Right renal pelvis (tissue), 4 donors: Measurements from ENCODE around the gene LRRC8A. TPM values are rescaled to one million over a fixed set of nuclear protein-coding genes. Genes with fewer than 3 reads are reported as not detected.
"Not testable (repeated sequence)": the region's sequence is repeated elsewhere in the genome, so short reads cannot be mapped to it uniquely, and the experiment has no call there.

Source experiments
- DNase-seq, 4 donors: peaks; one replicate each; pipeline ENCODE4 v3.0.0-alpha.2; 2013; ENCODE audit warnings: low read depth in 4 of 4, low spot score in 3 of 4, missing footprints in 1 of 4
- polyA plus RNA-seq, 4 donors: library from polyadenylated mRNA; unstranded; fragments of 120-200 nt; gene quantifications; one replicate each; pipeline ENCODE4 v1.2.1, GENCODE V29; 2013; ENCODE audit not compliant: insufficient read length in 4 of 4

The LRRC8A gene
- polyA plus RNA-seq, 4 donors = 29.5 to 34.3 (median 30.6) TPM

DNA sequence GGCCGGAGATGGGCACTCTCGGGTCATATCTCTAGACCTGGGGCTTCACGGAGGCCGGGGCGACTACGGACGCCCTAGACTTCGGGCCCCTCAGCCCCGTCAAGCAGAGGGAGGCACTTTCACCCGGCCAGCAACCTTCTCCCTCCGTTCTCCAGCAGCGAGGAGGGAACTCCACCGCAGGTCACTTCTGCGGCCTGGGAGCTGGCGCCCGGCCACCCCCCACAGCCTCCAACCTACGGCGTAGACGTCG lies 65.3 kb downstream of the LRRC8A start:
- no peak for DNase-seq

- peak; percentile 88 to 92 (median 90) for DNase-seq
Measured at GRCh38 chr9:128947527-128948301, 65.8 kb downstream of the LRRC8A start, which contains the start of the genes DOLK and NUP188. TSS of gene DOLK (minus strand) at chr9:128947603. CDS start at chr9:128947303, 300 bp downstream. TSS of gene NUP188 (plus strand) at chr9:128947699. CDS start at chr9:128947720, 21 bp downstream.

DNA sequence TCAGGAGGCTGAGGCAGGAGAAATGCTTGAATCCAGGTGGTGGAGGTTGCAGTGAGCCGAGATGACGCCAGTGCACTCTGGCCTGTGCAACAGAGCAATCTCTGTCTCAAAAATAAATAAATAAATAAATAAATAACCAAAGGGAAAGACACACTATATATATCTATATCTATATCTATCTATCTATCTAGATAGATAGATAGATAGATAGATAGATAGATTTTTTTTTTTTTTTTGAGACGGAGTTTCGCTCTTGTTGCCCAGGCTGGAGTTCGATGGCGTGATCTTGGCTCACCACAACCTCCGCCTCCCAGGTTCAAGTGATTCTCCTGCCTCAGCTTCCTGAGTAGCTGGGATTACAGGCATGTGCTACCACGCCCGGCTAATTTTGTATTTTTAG lies 79.5 kb downstream of the LRRC8A start:
- not testable (repeated sequence) for DNase-seq

Other genes with a start within 250 kb of the LRRC8A start
- 10 to 100 TPM; 58.6 to 88.6 (median 64.9) TPM for gene DYNC2I2, start 225.3 kb upstream of the LRRC8A start, polyA plus RNA-seq
- gene SET, start 192.9 kb upstream of the LRRC8A start, polyA plus RNA-seq = 100 to 1,000 TPM; 586 to 729 (median 699) TPM
- 10 to 100 TPM in 3 of 4 donors, 1 to 10 TPM in 1; 8.1 to 12.6 (median 10.2) TPM for gene PKN3, start 179.6 kb upstream of the LRRC8A start, polyA plus RNA-seq
- gene ZDHHC12, start 158.0 kb upstream of the LRRC8A start, polyA plus RNA-seq = 10 to 100 TPM; 17.0 to 25.1 (median 17.7) TPM
- gene ZER1, start 110.2 kb upstream of the LRRC8A start, polyA plus RNA-seq = 10 to 100 TPM; 31.7 to 42.6 (median 34.2) TPM
- gene TBC1D13, start 94.9 kb upstream of the LRRC8A start, polyA plus RNA-seq = 10 to 100 TPM; 36.0 to 43.5 (median 41.0) TPM
- gene ENDOG, start 63.6 kb upstream of the LRRC8A start, polyA plus RNA-seq = 10 to 100 TPM in 1 of 4 donors, 1 to 10 TPM in 3; 7.0 to 16.1 (median 8.4) TPM
- 10 to 100 TPM; 40.3 to 48.7 (median 43.0) TPM for gene SPOUT1, start 52.3 kb upstream of the LRRC8A start, polyA plus RNA-seq
- 10 to 100 TPM; 21.6 to 23.6 (median 22.5) TPM for gene KYAT1, start 183 bp upstream of the LRRC8A start, polyA plus RNA-seq
- gene PHYHD1, start 38.8 kb downstream of the LRRC8A start, polyA plus RNA-seq = 10 to 100 TPM; 58.8 to 61.6 (median 59.6) TPM
- gene DOLK, start 65.5 kb downstream of the LRRC8A start, polyA plus RNA-seq = 10 to 100 TPM; 16.0 to 18.6 (median 17.5) TPM
- 10 to 100 TPM; 38.9 to 41.8 (median 40.2) TPM for gene NUP188, start 65.6 kb downstream of the LRRC8A start, polyA plus RNA-seq
- gene SH3GLB2, start 146.2 kb downstream of the LRRC8A start, polyA plus RNA-seq = 100 to 1,000 TPM; 102 to 144 (median 121) TPM
- 10 to 100 TPM; 17.9 to 23.4 (median 19.1) TPM for gene MIGA2, start 154.5 kb downstream of the LRRC8A start, polyA plus RNA-seq
- gene DOLPP1, start 199.0 kb downstream of the LRRC8A start, polyA plus RNA-seq = 10 to 100 TPM; 19.8 to 24.1 (median 21.6) TPM
- gene CRAT, start 228.7 kb downstream of the LRRC8A start, polyA plus RNA-seq = 10 to 100 TPM; 37.8 to 52.5 (median 41.4) TPM
- gene PTPA, start 229.3 kb downstream of the LRRC8A start, polyA plus RNA-seq = 100 to 1,000 TPM in 3 of 4 donors, 10 to 100 TPM in 1; 99.2 to 131 (median 117) TPM